GM19240 (cell line): ENCODE measurements around the gene CNTLN.
"Not testable (repeated sequence)": the region's sequence is repeated elsewhere in the genome, so short reads cannot be mapped to it uniquely, and the experiment has no call there.

Experiments used
- DNase-seq: peaks from one replicate; pipeline ENCODE4 v3.0.0; 2011; ENCODE audit warnings: low spot score; ENCODE audit not compliant: insufficient read length

CNTLN gene

DNA sequence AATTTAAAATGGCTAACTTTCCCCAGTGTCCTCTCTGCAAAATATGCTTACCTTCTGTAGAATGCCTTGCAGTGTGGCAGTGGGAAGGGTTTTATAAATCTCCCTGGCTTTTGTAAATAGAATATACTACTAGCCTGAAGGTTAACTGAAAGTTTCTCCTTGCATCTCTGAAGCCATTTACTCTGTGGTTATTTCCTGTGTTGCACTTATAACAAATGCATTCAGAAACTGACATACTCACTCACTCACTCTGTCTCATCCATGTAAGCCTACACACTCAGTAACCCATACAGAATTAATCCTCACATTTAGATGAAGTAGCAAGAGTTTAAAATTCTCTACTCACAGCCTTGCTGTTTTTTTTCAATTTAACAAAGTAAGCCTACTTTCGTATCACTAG, 356.9 kb downstream of the CNTLN start:
- no peak for DNase-seq

DNA sequence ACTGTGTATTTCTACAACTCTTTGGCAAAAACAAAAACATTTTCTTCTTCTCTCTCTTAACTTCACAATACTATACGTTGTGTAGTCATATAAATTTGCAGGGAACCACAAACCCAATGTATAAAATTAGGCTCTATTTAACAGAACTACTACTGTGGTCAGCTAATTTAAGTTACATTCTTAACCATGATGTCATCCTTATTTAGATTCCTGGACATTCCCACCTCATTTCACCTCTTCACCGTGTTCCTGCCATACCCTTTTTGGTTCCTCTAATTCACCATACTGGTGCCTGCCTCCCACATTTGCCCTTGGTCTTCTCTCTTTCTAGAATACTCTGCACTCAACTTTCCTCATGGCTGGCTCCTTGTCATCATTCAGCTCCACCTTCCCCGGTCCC, 368.4 kb downstream of the CNTLN start:
- DNase-seq = no peak

DNA sequence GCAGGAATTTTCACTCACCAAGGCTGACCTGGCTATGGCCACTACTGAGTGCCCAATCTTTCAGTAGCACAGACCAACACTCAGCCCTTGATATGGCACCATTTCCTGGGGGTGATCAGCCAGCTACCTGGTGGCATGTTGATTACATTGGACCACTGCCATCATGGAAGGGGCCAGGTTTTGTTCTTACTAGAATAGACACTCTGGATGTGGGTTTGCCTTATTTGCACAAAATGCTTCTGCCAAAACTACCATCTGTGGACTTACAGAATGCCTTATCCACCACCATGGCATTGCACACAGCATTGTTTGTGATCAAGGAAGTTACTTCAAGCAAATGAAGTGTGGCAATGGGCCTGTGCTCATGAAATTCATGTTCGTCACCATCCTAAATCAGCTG, 374.3 kb downstream of the CNTLN start:
- no peak for DNase-seq

DNA sequence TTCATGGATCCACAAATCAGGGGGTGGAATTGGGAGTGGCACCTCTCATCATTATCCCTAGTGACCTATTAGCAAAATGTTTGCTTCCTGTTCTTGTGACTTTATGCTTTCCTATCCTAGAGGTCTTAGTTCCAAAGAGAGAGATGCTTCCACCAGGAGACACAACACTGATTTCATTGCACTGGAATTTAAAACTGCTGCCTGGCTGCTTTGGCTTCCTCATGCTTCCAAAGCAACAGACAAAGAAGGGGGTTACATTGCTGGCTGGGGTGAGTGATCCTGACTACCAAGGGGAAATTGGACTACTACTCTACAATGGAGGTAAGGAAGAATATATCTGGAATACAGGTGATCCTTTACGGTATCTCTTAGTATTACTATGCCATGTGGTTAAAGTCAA, 374.9 kb downstream of the CNTLN start:
- no peak for DNase-seq

DNA sequence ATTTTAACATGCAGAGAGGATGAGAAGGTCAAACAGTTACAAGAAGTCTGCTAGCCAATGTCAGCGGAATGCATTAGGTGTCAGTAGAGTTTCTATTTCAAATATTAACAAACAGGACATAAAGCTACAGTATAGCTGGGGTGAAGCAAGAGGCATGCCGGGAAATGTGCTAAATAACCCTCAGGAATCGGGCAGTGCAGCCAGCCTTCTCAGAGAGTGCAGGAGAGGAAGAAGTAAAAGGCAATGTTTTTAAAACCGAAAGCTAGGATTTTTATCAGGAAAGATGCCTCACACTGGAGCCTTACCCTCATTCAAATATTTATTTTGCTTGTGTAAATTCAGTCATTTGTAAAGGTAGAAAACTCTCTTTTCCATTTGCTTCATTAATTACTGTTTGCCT, 384.9 kb downstream of the CNTLN start:
- DNase-seq = no peak

DNA sequence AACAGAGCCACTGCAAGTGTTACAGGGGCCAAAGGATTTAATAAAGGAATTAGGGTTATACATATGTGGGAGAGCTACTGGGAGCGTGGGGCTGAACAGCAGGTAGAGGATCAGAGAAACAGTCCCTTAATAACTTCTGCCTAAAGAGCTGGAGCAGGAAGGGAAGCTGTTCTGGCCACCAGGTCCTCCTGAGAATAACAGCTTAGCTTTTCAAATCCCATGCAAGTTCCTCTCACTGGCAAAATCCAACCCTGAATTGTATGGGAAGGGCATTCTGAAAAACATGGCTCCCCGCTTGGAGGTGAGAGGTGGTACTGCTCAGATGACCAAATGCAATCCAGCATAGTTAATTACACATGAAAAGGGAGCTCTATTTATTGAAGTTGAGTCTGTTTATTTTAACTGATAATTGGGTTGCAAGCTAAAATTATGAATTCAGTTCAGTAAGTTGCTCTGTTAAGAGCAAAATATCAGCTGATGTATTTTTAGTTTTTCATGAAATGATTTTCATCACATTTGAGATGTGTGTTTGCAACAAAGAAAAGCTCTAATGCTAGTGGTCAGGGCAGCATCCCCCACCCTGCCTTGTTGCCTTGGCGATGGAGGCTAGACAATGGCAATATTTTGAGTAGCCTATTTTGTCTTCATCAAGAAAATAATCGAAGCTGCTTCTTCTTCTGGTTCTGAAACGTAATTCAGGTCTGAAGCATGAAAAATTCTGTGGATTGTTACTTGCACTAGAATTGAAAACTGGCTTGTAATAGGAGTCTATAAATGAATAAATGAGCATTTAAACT, 385.6 kb downstream of the CNTLN start:
- no peak for DNase-seq

DNA sequence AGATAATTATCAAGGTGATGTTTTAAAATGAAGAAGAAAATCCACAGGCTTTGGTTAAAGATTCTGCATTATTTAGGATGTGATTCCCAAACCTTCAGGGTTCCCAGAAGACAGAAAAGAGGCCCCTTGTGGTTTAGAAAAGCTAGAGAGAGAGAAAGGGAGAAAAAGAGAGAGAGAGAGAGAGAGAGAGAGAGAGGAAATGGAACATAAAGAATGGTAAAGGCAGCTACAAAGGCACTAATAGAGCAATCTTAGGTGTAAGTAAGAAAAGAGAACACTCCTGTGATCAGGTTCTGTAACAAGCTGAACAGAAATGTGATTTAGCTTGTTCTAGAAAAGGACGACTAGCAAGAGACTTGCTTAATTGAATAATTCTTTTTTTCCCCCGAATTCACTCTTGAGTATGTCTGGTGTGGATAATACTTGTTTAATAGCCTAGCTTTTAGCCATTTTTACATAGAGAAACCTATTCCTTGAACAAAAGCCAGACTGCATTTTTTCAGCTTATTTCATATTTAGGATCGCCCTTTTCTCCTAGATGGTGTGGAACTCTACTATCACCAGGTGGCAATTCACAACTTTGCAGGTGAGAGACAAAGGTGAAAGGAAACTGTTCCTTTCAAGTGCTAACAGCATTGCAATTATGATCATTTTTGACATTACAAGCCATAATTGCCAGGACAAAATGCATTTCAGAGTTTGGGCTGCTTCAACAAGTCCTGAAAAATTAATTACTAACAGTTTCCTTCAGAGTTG, 386.4 kb downstream of the CNTLN start:
- DNase-seq = no peak

DNA sequence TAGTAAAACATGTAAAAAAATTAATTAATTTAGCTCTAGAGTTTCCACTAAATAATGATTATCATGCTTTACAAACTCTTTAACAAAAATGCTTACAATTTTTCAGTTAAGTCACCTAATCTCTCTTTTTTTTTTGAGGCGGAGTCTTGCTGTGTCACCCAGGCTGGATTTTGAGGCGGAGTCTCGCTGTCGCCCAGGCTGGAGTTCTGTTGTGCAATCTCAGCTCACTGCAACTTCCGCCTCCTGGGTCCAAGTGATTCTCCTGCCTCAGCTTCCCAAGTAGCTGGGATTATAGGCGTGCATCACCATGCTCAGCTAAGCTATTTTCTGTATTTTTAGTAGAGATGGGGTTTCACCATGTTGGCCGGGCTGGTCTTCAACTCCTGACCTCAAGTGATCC, 391.9 kb downstream of the CNTLN start:
- DNase-seq = not testable (repeated sequence)

DNA sequence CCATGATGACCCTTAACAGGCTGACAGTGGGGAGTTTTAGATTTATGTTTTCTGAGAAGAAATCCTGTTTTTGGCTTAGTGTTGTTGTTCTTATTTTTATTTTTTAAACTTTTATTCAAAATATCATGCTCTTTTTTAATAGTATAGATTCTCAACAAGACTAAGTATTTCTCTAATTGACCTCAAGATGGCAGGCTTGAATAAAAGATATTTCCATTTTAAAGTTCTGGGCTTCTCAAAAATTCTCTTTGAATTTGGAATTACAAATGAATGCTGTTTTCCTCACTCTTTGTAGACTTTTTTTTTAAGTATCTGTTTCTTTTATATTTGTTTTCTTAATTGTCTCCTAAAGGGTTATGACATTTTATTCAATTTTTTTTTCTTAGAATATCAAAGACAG, 394.0 kb downstream of the CNTLN start:
- no peak for DNase-seq

DNA sequence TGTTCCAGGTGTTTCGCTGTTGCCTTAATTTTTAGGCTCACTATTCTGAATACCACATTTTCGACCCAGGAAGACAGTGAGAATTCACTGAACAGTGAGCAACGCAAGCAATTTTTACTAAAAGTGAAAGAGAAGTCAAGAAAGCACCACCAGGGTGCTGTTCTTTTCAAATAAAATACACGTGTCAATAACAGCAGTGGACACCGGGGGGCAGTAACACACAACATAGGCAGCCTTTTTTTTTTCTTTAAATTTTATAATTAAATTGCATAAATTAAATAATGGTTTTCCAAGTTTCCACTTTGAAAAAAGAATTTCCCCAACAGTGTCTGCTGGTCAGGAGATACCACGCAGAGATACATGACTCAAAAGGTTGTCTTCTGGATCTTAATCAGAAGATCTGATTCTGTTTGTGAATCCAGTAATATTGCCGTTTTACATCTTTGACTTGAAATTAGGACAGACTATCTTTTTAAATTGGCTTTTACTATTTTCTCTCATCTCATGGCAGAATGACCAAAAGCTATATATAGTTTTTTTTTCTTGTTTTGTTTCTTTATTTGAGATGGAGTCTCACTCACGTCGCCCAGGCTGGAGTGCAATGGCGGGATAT, 396.9 kb downstream of the CNTLN start:
- peak; percentile 15 for DNase-seq

DNA sequence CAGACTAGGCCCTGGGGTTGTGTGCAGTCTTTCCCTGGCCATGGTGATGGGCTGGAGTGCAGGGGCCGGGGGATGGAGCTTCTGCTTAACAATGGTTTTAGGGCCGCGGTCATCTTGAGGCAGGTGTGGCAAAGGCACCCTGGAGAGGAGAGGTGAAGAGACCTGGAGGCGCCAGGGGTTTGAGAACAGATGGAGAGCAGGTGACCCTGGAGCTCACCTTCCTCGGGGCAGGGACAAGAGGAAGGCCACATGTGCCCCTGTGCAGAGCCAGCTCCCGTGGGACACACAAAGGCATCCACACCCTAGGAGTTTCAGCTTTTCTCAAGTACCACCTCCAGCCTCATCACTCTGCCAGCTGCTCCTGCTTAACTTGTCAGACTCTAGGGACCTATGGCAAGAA, 397.6 kb downstream of the CNTLN start:
- no peak for DNase-seq

DNA sequence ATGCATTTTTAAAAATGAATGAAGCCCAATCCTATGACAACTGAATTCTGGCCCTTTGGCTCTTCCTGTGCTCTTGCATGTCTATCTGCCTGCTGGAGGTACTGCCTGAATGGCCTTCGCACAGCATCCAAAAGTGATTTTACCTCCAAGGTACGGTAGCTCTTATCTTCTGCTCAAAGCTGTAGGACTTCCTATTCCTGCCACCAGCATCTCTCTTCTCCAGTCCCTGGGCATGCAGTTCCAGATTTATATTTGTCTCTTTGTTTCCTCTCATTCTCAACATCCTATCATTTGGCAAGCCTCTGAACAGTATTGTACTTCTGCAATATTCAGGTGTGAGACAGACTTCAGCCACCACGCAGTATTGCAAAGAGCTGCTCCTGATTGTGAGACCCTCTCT, 400.3 kb downstream of the CNTLN start:
- no peak for DNase-seq

DNA sequence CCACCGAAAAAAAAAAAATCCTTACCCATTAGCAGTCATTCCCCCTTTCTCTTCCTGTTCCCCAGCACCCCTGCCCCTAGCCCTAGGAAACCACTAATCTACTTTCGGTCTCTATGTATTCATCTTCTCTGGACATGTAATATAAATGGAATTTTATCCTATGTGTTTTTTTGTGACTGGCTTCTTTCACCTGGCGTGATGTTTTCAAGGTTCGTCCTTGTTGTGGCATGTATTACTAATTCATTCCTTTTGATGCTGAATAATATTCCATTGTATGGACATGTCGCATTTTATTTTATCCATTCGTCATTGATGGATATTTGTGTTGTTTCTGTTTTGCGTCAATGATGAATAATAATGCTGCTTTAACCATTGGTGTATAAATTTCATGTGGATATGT, 401.2 kb downstream of the CNTLN start:
- no peak for DNase-seq

DNA sequence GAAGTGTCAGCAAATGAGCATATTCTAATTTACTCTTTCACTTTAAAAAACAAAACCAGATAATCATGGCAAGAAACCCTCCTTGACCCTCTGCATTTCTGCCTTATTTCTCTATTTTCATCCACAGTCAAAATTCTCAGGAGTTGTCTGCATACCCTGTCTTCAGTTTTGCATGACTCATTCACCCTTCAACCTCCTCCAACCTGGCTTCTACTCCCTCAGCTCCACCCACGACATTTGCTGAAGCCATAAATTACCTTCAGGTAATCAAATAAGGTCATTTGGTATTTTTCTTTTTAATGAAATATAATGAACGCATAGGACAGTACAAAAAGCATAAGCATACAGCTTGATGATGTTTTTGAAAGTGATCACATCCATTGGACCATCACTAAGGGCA, 416.2 kb downstream of the CNTLN start:
- no peak for DNase-seq
